Lung (tissue), 12 donors: ENCODE results near the gene GRK7. TPM values are rescaled to one million over a fixed set of nuclear protein-coding genes. Genes with fewer than 3 reads are reported as not detected.

Experiments used
- ATAC-seq: fragments of 200-7000 bp; cut with Tn5 transposase; one replicate; pipeline ENCODE4 v1.9.1; 2020; ENCODE audit warnings: moderate number of reproducible peaks; ENCODE audit not compliant: insufficient read depth, low FRiP score
- DNase-seq, 3 donors: peaks; one replicate each; pipeline ENCODE4 v3.0.0-alpha.2; 2013 to 2017
- H3K27ac ChIP-seq, 2 donors: one replicate each; pipeline ENCODE4 v1.5.1; 2013; ENCODE audit warnings: mild to moderate bottlenecking in 2 of 2, moderate library complexity in 2 of 2, control low read depth in 1 of 2, inconsistent platforms in 1 of 2, low read depth in 1 of 2, low read length in 1 of 2
- H3K27me3 ChIP-seq, 3 donors: one replicate each; pipeline ENCODE4 v1.5.1; 2013; ENCODE audit warnings: low read length in 2 of 3; ENCODE audit not compliant: control insufficient read depth in 3 of 3, insufficient read depth in 3 of 3
- H3K36me3 ChIP-seq, 4 donors: one replicate each; pipeline ENCODE4 v1.5.1; 2013; ENCODE audit warnings: low read length in 4 of 4, mild to moderate bottlenecking in 1 of 4, moderate library complexity in 1 of 4; ENCODE audit not compliant: control insufficient read depth in 4 of 4, insufficient read depth in 4 of 4
- H3K4me1 ChIP-seq, 5 donors: one replicate each; pipeline ENCODE4 v1.5.1; 2013; ENCODE audit warnings: low read length in 5 of 5, mild to moderate bottlenecking in 2 of 5, moderate library complexity in 1 of 5; ENCODE audit not compliant: control insufficient read depth in 5 of 5, insufficient read depth in 5 of 5
- H3K4me3 ChIP-seq: one replicate; pipeline ENCODE4 v1.5.1; 2013; ENCODE audit warnings: mild to moderate bottlenecking, control low read depth, moderate library complexity
- H3K9ac ChIP-seq, 2 donors: one replicate each; pipeline ENCODE4 v1.5.1; 2013; ENCODE audit warnings: low read length in 2 of 2, control low read depth in 1 of 2; ENCODE audit not compliant: insufficient read depth in 1 of 2
- H3K9me3 ChIP-seq, 4 donors: one replicate each; pipeline ENCODE4 v1.5.1; 2013; ENCODE audit warnings: low read length in 3 of 4, mild to moderate bottlenecking in 1 of 4, moderate library complexity in 1 of 4; ENCODE audit not compliant: control insufficient read depth in 4 of 4, insufficient read depth in 3 of 4
- WGBS, 2 donors: extraction: QIAGEN DNeasy Blood & Tissue Kit; methylation state at CpG; one replicate each; pipeline ENCODE4 v1.1.7; 2013; 5-methylcytosine and 5-hydroxymethylcytosine counted together
- polyA plus RNA-seq, 2 donors: library from polyadenylated mRNA; stranded (reverse); fragments of 200-250 nt; gene quantifications; one replicate each; pipeline ENCODE4 v1.2.1, GENCODE V29; 2013
- total RNA-seq, 2 donors: library from RNA; depleted of rRNA in 1 of 2; stranded (reverse); fragments of >200 nt in 1 of 2; gene quantifications; one replicate each; pipeline ENCODE4 v1.2.1, GENCODE V29; 2014 to 2021
- TF ChIP-seq, protein P1 (sequence below): IDR thresholded peaks from 2 replicates; pipeline ENCODE4 v1.5.1; 2012; ENCODE audit warnings: mild to moderate bottlenecking; ENCODE audit errors: control extremely low read depth, extremely low read depth
- donor health status: control.
- donor health status: control.
- donor health status: Bipolar disorder and iron deficiency.
- donor health status: healthy.
- donor health status: DM: yes; HTN: yes; CAD: no.

Gene GRK7
- total and polyA plus RNA-seq, 4 donors = 0.06 to 0.12 (median 0.06) TPM; not detected in 1

GRCh38 chr3:141804778-141805639, 41.8 kb downstream of the GRK7 start:
- 93% methylated on average over 18 of the region's 18 CpGs for WGBS, 2 donors
- no peak overlapping the region for H3K4me3 ChIP-seq
- DNase-seq = no peak
- H3K9ac ChIP-seq = no peak overlapping the region
- H3K36me3 ChIP-seq = no peaks in the 10 kb centered on the region
- H3K27me3 ChIP-seq = no peaks in the 10 kb centered on the region
- peaks cover 0 to 2% (median 0%) of the 10 kb centered on the region in 4 donors for H3K9me3 ChIP-seq
- no peaks in the 10 kb centered on the region for H3K4me1 ChIP-seq
- TF ChIP-seq, protein P1, sequence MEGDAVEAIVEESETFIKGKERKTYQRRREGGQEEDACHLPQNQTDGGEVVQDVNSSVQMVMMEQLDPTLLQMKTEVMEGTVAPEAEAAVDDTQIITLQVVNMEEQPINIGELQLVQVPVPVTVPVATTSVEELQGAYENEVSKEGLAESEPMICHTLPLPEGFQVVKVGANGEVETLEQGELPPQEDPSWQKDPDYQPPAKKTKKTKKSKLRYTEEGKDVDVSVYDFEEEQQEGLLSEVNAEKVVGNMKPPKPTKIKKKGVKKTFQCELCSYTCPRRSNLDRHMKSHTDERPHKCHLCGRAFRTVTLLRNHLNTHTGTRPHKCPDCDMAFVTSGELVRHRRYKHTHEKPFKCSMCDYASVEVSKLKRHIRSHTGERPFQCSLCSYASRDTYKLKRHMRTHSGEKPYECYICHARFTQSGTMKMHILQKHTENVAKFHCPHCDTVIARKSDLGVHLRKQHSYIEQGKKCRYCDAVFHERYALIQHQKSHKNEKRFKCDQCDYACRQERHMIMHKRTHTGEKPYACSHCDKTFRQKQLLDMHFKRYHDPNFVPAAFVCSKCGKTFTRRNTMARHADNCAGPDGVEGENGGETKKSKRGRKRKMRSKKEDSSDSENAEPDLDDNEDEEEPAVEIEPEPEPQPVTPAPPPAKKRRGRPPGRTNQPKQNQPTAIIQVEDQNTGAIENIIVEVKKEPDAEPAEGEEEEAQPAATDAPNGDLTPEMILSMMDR = no peak
- no peak overlapping the region for H3K27ac ChIP-seq
- no peak for ATAC-seq

GRCh38 chr3:141807277-141808033, 44.2 kb downstream of the GRK7 start:
- TF ChIP-seq, protein P1 = no peak
- 82 to 84% methylated on average over 7 of the region's 7 CpGs for WGBS, 2 donors
- DNase-seq = no peak

GRCh38 chr3:141808586-141808985, 45.4 kb downstream of the GRK7 start:
- Histone ChIP-seq H3K9ac (no peak overlapping the region), H3K27me3 (no peaks in the 10 kb centered on the region), H3K27ac (no peak overlapping the region), H3K4me3 (no peak overlapping the region), H3K9me3 (peaks cover 0 to 2% (median 0%) of the 10 kb centered on the region in 4 donors), H3K36me3 (no peaks in the 10 kb centered on the region), H3K4me1 (no peaks in the 10 kb centered on the region)
- TF ChIP-seq, protein P1 = no peak
- 66 to 70% methylated on average over 5 of the region's 5 CpGs for WGBS, 2 donors
- ATAC-seq (no peak), DNase-seq (no peak)

More at GRCh38 chr3:141807277-141808033, 44.2 kb downstream of the GRK7 start:
- no peak for ATAC-seq
- Histone ChIP-seq H3K4me3 (no peak overlapping the region), H3K36me3 (no peaks in the 10 kb centered on the region), H3K27ac (no peak overlapping the region), H3K9me3 (peaks cover 0 to 2% (median 0%) of the 10 kb centered on the region in 4 donors), H3K27me3 (no peaks in the 10 kb centered on the region), H3K9ac (no peak overlapping the region), H3K4me1 (no peaks in the 10 kb centered on the region)
